Measurements from ENCODE around the gene FLACC1. TPM values are rescaled to one million over a fixed set of nuclear protein-coding genes. Genes with fewer than 3 reads are reported as not detected.

FLACC1 gene
- total and polyA plus RNA-seq, 4 donors = 0.09 to 7.1 (median 1.1) TPM

- Histone ChIP-seq H3K27ac (ENCODE audit: low read depth in 1 of 2, low read length in 2 of 2) (no peak overlapping the region), H3K9ac (ENCODE audit: low read depth in 1 of 2, low read length in 2 of 2) (no peak overlapping the region), H3K9me3 (ENCODE audit: control insufficient read depth in 4 of 4, low read length in 3 of 4) (no peaks in the 10 kb centered on the region), H3K36me3 (ENCODE audit: control insufficient read depth in 4 of 4, insufficient read depth in 3 of 4, low read depth in 1 of 4, low read length in 3 of 4) (peaks cover 5 to 43% (median 30%) of the 10 kb centered on the region in 4 donors), H3K4me1 (ENCODE audit: control insufficient read depth in 4 of 4, insufficient read depth in 4 of 4, low read length in 3 of 4) (peaks cover 0 to 3% (median 0%) of the 10 kb centered on the region in 4 donors), H3K4me3 (ENCODE audit: low read depth in 1 of 3, low read length in 3 of 3) (no peak overlapping the region), H3K27me3 (ENCODE audit: control insufficient read depth in 4 of 4, insufficient read depth in 4 of 4, low read length in 3 of 4) (no peaks in the 10 kb centered on the region)
- WGBS = 96% methylated on average over 2 of the region's 2 CpGs
- TF ChIP-seq FOXA1 (IDR thresholded peaks at IDR 0.05) (no peak), RXRA (IDR thresholded peaks at IDR 0.05) (no peak), SP1 (IDR thresholded peaks at IDR 0.05) (no peak), NR2F2 (IDR thresholded peaks at IDR 0.05) (no peak)
- DNase-seq (ENCODE audit: low spot score) = no peak
These were observed 85.2 kb downstream of the FLACC1 start for GRCh38 chr2:201271917-201272316.

- no peak for TF ChIP-seq RXRA (IDR thresholded peaks at IDR 0.05)
- TF ChIP-seq RAD21 (IDR thresholded peaks at IDR 0.05) = no peak
- no peak for TF ChIP-seq YY1 (IDR thresholded peaks at IDR 0.05)
- no peak for TF ChIP-seq SP1 (IDR thresholded peaks at IDR 0.05)
- H3K27me3 ChIP-seq (ENCODE audit: control insufficient read depth in 4 of 4, insufficient read depth in 4 of 4, low read length in 3 of 4) = no peaks in the 10 kb centered on the region
- H3K36me3 ChIP-seq (ENCODE audit: control insufficient read depth in 4 of 4, insufficient read depth in 3 of 4, low read depth in 1 of 4, low read length in 3 of 4) = peaks cover 1 to 33% (median 18%) of the 10 kb centered on the region in 4 donors
- no peak overlapping the region for H3K9ac ChIP-seq (ENCODE audit: low read depth in 1 of 2, low read length in 2 of 2)
- no peaks in the 10 kb centered on the region for H3K9me3 ChIP-seq (ENCODE audit: control insufficient read depth in 4 of 4, low read length in 3 of 4)
- peaks cover 0 to 3% (median 0%) of the 10 kb centered on the region in 4 donors for H3K4me1 ChIP-seq (ENCODE audit: control insufficient read depth in 4 of 4, insufficient read depth in 4 of 4, low read length in 3 of 4)
- 92% methylated on average over 9 of the region's 9 CpGs for WGBS
- H3K4me3 ChIP-seq (ENCODE audit: low read depth in 1 of 3, low read length in 3 of 3) = no peak overlapping the region
- H3K27ac ChIP-seq (ENCODE audit: low read depth in 1 of 2, low read length in 2 of 2) = no peak overlapping the region
- DNase-seq (ENCODE audit: low spot score) = no peak
These were observed 86.7 kb downstream of the FLACC1 start for GRCh38 chr2:201270293-201271001.

GRCh38 chr2:201269764-201270163 is 87.4 kb downstream of the FLACC1 start:
- Histone ChIP-seq H3K4me3 (ENCODE audit: low read depth in 1 of 3, low read length in 3 of 3) (no peak overlapping the region), H3K9me3 (ENCODE audit: control insufficient read depth in 4 of 4, low read length in 3 of 4) (no peaks in the 10 kb centered on the region), H3K9ac (ENCODE audit: low read depth in 1 of 2, low read length in 2 of 2) (no peak overlapping the region), H3K4me1 (ENCODE audit: control insufficient read depth in 4 of 4, insufficient read depth in 4 of 4, low read length in 3 of 4) (peaks cover 0 to 3% (median 0%) of the 10 kb centered on the region in 4 donors), H3K27me3 (ENCODE audit: control insufficient read depth in 4 of 4, insufficient read depth in 4 of 4, low read length in 3 of 4) (no peaks in the 10 kb centered on the region), H3K27ac (ENCODE audit: low read depth in 1 of 2, low read length in 2 of 2) (no peak overlapping the region), H3K36me3 (ENCODE audit: control insufficient read depth in 4 of 4, insufficient read depth in 3 of 4, low read depth in 1 of 4, low read length in 3 of 4) (peaks cover 1 to 29% (median 12%) of the 10 kb centered on the region in 4 donors)
- WGBS = 80% methylated on average over 2 of the region's 2 CpGs
- TF ChIP-seq FOXA1 (IDR thresholded peaks at IDR 0.05) (no peak), REST (IDR thresholded peaks at IDR 0.05) (no peak), TAF1 (conservative IDR thresholded peaks at IDR 0.05) (no peak), ATF3 (IDR thresholded peaks at IDR 0.05) (no peak), SP1 (IDR thresholded peaks at IDR 0.05) (peak; percentile 56), MAX (IDR thresholded peaks at IDR 0.05) (no peak), FOXA2 (IDR thresholded peaks at IDR 0.05) (no peak), RAD21 (IDR thresholded peaks at IDR 0.05) (no peak), HNF4A (conservative IDR thresholded peaks at IDR 0.05) (peak in 1 of 2 donors; percentile 54), ZBTB33 (IDR thresholded peaks at IDR 0.05) (no peak), EGR1 (IDR thresholded peaks at IDR 0.05; ENCODE audit: low read depth in 2 of 2) (no peak)
- no peak for DNase-seq (ENCODE audit: low spot score)
